Panc1 (cell line): ENCODE results near the gene GDF10. TPM values are rescaled to one million over a fixed set of nuclear protein-coding genes. Genes with fewer than 3 reads are reported as not detected.

Experiments
- ATAC-seq: fragments of 200-7000 bp; cut with Tn5 transposase; 2 replicates; pipeline ENCODE4 v1.9.1; 2020; ENCODE audit warnings: mild to moderate bottlenecking, moderate library complexity
- BruUV-seq: library from RNA; stranded (reverse); fragments of 400-500 nt; replicated peaks from 2 replicates; lab custom pipeline; 2021; lab: Mats Ljungman, UMichigan
- CTCF ChIA-PET: fragments of 300-600 bp; sonication (Branson Sonifier 250); formaldehyde crosslinking; loops from one replicate; lab custom pipeline; 2022; ENCODE audit warnings: antibody characterized with exemption; lab: Charles Lee
- POLR2A ChIA-PET: fragments of 300-600 bp; sonication (Branson Sonifier 250); formaldehyde crosslinking; loops from one replicate; lab custom pipeline; 2022; ENCODE audit warnings: antibody characterized with exemption; lab: Charles Lee
- DNase-seq: peaks from one replicate; pipeline ENCODE4 v3.0.0-alpha.2; 2010; ENCODE audit warnings: low read depth, low spot score
- H3K27ac ChIP-seq: 2 replicates; pipeline ENCODE4 v1.5.1; 2011; ENCODE audit warnings: mild to moderate bottlenecking, low read length, inconsistent platforms
- H3K27me3 ChIP-seq: fragments of 200-500 bp; sonication (Bioruptor generic); 2 replicates; pipeline ENCODE4 v1.6.0; 2014; ENCODE audit warnings: low read length, inconsistent platforms; ENCODE audit not compliant: control insufficient read depth, insufficient read depth
- H3K36me3 ChIP-seq: fragments of 200-500 bp; sonication (Bioruptor generic); 2 replicates; pipeline ENCODE4 v1.5.1; 2014; ENCODE audit warnings: inconsistent platforms, mild to moderate bottlenecking, low read length, moderate library complexity; ENCODE audit not compliant: control insufficient read depth, insufficient read depth
- H3K4me1 ChIP-seq: 2 replicates; pipeline ENCODE4 v1.5.1; 2011; ENCODE audit warnings: inconsistent platforms, mild to moderate bottlenecking, low read length, moderate library complexity; ENCODE audit not compliant: control insufficient read depth, insufficient read depth
- H3K4me3 ChIP-seq, 2 experiments: 2 replicates each; pipeline ENCODE4 v1.5.1; 2011 to 2012; ENCODE audit warnings: low read depth in 2 of 2, low read length in 2 of 2, mild to moderate bottlenecking in 2 of 2, inconsistent platforms in 1 of 2, moderate library complexity in 1 of 2
- H3K9me3 ChIP-seq: fragments of 200-500 bp; sonication (Bioruptor generic); 2 replicates; pipeline ENCODE4 v1.5.1; 2014; ENCODE audit warnings: low read depth, mild to moderate bottlenecking, inconsistent platforms, low read length, moderate library complexity; ENCODE audit not compliant: control insufficient read depth, insufficient read depth
- CTCF ChIP-seq: fragments of 450-650 bp; IDR thresholded peaks from 2 replicates; pipeline ENCODE4 v1.5.1; 2017; ENCODE audit warnings: mild to moderate bottlenecking
- POLR2AphosphoS5 ChIP-seq: IDR thresholded peaks from 2 replicates; pipeline ENCODE4 v1.6.1; 2012; ENCODE audit warnings: mild to moderate bottlenecking, low read depth, low read length, moderate library complexity
- SIN3A ChIP-seq: IDR thresholded peaks from 2 replicates; pipeline ENCODE4 v1.6.1; 2012; ENCODE audit warnings: low read depth, mild to moderate bottlenecking, low read length, moderate library complexity, borderline replicate concordance; ENCODE audit not compliant: insufficient read depth
- TCF7L2 ChIP-seq: IDR thresholded peaks from 2 replicates; pipeline ENCODE4 v1.6.1; 2011; ENCODE audit warnings: mild to moderate bottlenecking, low read depth, low read length, inconsistent platforms
- in situ Hi-C: cut with HindIII; loops from 2 replicates; pipeline ENCODE4 v1.10.0; 2016; ENCODE audit warnings: low sequenced_read_pairs, low pct_unique_long_range_greater_than_20kb
- intact Hi-C: fragments of 100-400 bp; cut with micrococcal nuclease; formaldehyde crosslinking; loops from one replicate; pipeline ENCODE4 v1.10.0; 2022; ENCODE audit not compliant: unreplicated experiment
- total RNA-seq: library from RNA; stranded (reverse); gene quantifications from one replicate; pipeline ENCODE4 v1.2.1, GENCODE V29; 2021; ENCODE audit not compliant: unreplicated experiment
- TF ChIP-seq, protein P1 (sequence below), 2 experiments: IDR thresholded peaks; 2 replicates each; pipeline ENCODE4 v1.6.1; 2011 to 2012; ENCODE audit warnings: low read depth in 2 of 2, control low read depth in 1 of 2, low read length in 1 of 2, mild to moderate bottlenecking in 1 of 2, moderate library complexity in 1 of 2; ENCODE audit not compliant: insufficient read depth in 1 of 2

Gene GDF10
- total RNA-seq, 1 experiment from 2014 or later = 1.2 TPM

DNA sequence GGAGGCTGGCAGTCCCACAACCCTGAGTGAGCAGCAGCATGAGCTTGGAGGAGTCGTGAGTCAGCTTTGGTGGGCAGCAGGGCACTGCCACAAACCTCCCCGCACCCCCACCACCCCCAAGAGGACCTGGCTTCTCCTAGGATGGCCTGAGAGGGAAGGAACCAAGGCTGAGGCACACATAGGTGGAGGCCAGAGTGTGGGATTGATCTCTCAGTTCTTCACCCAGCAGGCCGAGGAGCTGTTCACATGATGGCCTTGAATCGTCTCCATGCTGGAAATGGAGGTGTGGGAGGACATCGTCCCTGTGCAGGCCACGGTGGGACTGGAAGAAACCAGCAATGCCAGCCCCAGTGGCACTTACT lies 17.4 kb upstream of the GDF10 start:
- H3K4me3 ChIP-seq = no peak overlapping the region
- H3K27me3 ChIP-seq = no peaks in the 10 kb centered on the region
- TF ChIP-seq, protein P1, sequence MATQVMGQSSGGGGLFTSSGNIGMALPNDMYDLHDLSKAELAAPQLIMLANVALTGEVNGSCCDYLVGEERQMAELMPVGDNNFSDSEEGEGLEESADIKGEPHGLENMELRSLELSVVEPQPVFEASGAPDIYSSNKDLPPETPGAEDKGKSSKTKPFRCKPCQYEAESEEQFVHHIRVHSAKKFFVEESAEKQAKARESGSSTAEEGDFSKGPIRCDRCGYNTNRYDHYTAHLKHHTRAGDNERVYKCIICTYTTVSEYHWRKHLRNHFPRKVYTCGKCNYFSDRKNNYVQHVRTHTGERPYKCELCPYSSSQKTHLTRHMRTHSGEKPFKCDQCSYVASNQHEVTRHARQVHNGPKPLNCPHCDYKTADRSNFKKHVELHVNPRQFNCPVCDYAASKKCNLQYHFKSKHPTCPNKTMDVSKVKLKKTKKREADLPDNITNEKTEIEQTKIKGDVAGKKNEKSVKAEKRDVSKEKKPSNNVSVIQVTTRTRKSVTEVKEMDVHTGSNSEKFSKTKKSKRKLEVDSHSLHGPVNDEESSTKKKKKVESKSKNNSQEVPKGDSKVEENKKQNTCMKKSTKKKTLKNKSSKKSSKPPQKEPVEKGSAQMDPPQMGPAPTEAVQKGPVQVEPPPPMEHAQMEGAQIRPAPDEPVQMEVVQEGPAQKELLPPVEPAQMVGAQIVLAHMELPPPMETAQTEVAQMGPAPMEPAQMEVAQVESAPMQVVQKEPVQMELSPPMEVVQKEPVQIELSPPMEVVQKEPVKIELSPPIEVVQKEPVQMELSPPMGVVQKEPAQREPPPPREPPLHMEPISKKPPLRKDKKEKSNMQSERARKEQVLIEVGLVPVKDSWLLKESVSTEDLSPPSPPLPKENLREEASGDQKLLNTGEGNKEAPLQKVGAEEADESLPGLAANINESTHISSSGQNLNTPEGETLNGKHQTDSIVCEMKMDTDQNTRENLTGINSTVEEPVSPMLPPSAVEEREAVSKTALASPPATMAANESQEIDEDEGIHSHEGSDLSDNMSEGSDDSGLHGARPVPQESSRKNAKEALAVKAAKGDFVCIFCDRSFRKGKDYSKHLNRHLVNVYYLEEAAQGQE (IDR thresholded peaks at IDR 0.05; ENCODE audit: insufficient read depth in 1 of 2, low read depth in 2 of 2, low read length in 1 of 2) = no peak
- TF ChIP-seq CTCF (no peak), SIN3A (no peak), TCF7L2 (no peak), POLR2AphosphoS5 (no peak)
- POLR2A ChIA-PET = no interaction called here
- DNase-seq = no peak
- no peaks in the 10 kb centered on the region for H3K4me1 ChIP-seq
- CTCF ChIA-PET = no interaction called here
- BruUV-seq = no TSS peak
- H3K27ac ChIP-seq = no peak overlapping the region
- H3K36me3 ChIP-seq = no peaks in the 10 kb centered on the region
- intact Hi-C loops (no loop called here), in situ Hi-C loops (no loop called here)
- no peak for ATAC-seq
- H3K9me3 ChIP-seq = no peaks in the 10 kb centered on the region

DNA sequence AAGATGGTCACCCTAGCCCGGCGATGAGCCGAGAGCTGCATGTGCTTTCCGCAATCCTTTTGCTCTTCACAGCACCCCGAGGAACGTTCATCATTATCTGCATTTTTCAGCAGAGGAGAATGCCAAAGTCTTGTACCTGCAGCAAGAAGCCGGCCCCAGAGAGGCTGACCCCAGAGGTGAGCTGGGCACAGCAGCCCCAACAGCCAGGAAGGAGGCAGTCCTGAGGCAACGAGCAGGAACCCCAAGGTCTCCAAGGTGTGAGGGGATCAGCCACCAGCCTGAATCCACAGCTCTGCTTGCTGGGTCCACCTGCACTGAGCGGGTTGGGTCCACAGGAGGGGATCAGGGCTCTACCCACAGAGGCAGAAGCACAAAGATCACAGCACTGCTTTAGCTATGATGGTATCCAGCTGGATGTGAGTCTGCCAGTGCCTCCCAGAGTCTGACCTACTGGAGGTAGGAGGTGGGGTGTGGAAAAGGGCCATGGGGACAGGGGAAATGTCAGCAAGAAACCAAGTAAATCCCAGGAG lies 16.8 kb upstream of the GDF10 start:
- Histone ChIP-seq H3K27ac (no peak overlapping the region), H3K9me3 (no peaks in the 10 kb centered on the region), H3K27me3 (no peaks in the 10 kb centered on the region), H3K4me3 (no peak overlapping the region), H3K36me3 (no peaks in the 10 kb centered on the region), H3K4me1 (no peaks in the 10 kb centered on the region)
- no peak for TF ChIP-seq CTCF
- no peak for TF ChIP-seq POLR2AphosphoS5
- TF ChIP-seq SIN3A = no peak
- TF ChIP-seq, protein P1 (IDR thresholded peaks at IDR 0.05; ENCODE audit: insufficient read depth in 1 of 2, low read depth in 2 of 2, low read length in 1 of 2) = no peak
- no peak for TF ChIP-seq TCF7L2
- ChIA-PET POLR2A (no interaction called here), CTCF (no interaction called here)
- no TSS peak for BruUV-seq
- DNase-seq (no peak), ATAC-seq (no peak)
- intact Hi-C loops = no loop called here
- in situ Hi-C loops = no loop called here
